GM06990 (cell line): ENCODE measurements around the gene CHRNG.
A peak's percentile ranks its signal among the peaks of the same experiment; 100 is the strongest.

Source experiments
- DNase-seq: peaks from one replicate; pipeline ENCODE4 v3.0.0-alpha.2; 2011; ENCODE audit not compliant: insufficient read length; ENCODE audit errors: extremely low read depth
- H3K27me3 ChIP-seq: replicated peaks from 2 replicates; pipeline ENCODE4 v1.6.0; 2011; ENCODE audit warnings: low read length; ENCODE audit not compliant: control insufficient read depth, insufficient read depth
- H3K36me3 ChIP-seq: 2 replicates; pipeline ENCODE4 v1.5.1; 2011; ENCODE audit warnings: low read length; ENCODE audit not compliant: control insufficient read depth, insufficient read depth
- H3K4me3 ChIP-seq: replicated peaks from 2 replicates; pipeline ENCODE4 v1.5.1; 2011; ENCODE audit warnings: low read depth, mild to moderate bottlenecking, control low read depth, low read length
- TF ChIP-seq, protein P1 (sequence below): IDR thresholded peaks from 2 replicates; pipeline ENCODE4 v1.5.1; 2011; ENCODE audit warnings: low read length, control low read depth, mild to moderate bottlenecking, inconsistent platforms; ENCODE audit not compliant: insufficient read depth, poor library complexity, severe bottlenecking

Gene CHRNG

DNA sequence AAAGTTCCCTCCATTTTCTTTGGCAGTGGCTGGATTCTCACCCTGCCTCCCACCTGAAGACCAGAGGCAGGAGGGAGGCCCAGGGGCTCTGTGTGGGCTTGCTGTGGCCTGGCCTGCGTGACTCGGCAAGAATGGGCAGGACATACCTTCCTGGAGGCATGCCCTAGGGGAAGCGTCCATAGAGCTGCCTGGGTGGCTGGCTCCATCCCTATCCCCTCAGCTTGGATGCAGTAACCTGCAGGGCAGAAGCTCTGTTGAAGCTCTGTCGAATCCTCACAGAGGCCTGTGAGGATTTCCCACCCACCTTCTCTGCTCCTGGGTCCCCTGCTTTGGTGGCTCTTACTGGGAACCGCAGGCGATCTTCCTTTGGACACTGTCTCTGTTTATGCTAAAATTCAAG, 20.6 kb upstream of the CHRNG start:
- Histone ChIP-seq H3K4me3 (no peak overlapping the region), H3K36me3 (no peaks in the 10 kb centered on the region), H3K27me3 (no peaks in the 10 kb centered on the region; the same call in 1 of the 2 replicates)
- TF ChIP-seq, protein P1, sequence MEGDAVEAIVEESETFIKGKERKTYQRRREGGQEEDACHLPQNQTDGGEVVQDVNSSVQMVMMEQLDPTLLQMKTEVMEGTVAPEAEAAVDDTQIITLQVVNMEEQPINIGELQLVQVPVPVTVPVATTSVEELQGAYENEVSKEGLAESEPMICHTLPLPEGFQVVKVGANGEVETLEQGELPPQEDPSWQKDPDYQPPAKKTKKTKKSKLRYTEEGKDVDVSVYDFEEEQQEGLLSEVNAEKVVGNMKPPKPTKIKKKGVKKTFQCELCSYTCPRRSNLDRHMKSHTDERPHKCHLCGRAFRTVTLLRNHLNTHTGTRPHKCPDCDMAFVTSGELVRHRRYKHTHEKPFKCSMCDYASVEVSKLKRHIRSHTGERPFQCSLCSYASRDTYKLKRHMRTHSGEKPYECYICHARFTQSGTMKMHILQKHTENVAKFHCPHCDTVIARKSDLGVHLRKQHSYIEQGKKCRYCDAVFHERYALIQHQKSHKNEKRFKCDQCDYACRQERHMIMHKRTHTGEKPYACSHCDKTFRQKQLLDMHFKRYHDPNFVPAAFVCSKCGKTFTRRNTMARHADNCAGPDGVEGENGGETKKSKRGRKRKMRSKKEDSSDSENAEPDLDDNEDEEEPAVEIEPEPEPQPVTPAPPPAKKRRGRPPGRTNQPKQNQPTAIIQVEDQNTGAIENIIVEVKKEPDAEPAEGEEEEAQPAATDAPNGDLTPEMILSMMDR = no peak
- no peak for DNase-seq

DNA sequence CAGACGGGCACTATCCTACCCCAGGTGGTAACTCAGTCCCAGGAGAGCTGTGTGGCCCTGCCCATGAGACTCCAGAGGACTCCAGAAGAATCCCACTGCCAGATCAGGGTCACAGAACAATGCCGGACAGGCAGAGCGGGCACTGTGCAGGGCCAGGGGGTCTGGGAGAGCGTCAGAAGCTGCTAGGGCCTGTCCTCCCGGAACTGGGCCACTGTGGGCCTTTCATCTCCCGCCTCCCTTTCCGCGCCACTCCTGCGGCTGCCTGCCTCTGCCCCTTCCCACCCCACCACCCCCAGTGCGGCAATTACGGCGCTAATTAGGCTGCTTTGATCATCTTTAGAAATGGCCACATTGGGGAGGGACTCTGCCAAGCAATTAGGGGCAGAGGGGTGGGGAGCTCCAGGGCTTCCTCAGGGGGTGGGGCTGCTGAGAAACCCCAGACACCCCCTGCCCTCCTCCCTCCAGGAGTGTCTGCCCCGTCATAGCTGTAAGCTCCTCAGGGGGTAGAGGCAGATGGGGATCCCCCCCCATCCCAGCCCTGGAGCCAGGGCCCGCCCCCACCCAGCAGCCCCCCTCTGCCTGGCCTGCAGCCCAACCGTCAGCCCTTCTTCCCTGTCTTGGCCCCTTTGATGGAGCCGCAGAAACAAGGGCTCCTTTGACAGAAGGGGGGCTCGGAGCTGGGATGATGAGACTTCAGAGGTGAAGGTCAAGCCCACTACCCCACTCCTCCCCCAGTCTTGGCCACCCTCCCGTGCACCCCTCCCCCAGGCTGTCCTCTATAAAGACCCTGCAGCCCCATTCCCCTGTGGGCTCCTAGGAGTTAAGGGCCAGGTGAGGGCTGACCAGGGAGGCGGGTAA, 19.7 kb upstream of the CHRNG start, which contains the start of gene PRSS56:
Gene PRSS56, plus strand, starts transcription at position 808 of the 858 bp plus-strand sequence. CDS start 211 bp downstream, outside the sequence.
- Histone ChIP-seq H3K36me3 (no peaks in the 10 kb centered on the region), H3K27me3 (peaks cover 1% of the 10 kb centered on the region; the same call in 1 of the 2 replicates), H3K4me3 (no peak within 1 kb of the TSS)
- TF ChIP-seq, protein P1 = no peak
- DNase-seq = no peak

DNA sequence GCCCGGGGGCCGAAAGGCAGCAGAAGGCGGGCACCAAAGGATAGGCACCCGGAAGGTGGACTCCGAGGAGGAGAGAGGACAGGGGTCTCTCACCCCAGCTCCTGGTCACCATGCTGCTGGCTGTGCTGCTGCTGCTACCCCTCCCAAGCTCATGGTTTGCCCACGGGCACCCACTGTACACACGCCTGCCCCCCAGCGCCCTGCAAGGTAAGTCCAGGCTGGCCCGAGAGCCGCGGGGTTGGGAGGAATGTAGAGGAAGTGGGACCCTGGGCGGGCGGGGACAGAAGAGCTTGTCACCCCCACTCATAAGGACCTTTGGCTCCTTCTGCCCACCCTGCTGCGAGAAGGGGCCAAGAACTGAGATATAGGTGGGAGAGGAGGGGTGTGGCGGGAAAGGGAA, 19.0 kb upstream of the CHRNG start:
- DNase-seq = no peak
- H3K36me3 ChIP-seq = no peaks in the 10 kb centered on the region
- no peak overlapping the region for H3K4me3 ChIP-seq
- TF ChIP-seq, protein P1 = no peak
- peaks cover 1% of the 10 kb centered on the region; the same call in 1 of the 2 replicates for H3K27me3 ChIP-seq

DNA sequence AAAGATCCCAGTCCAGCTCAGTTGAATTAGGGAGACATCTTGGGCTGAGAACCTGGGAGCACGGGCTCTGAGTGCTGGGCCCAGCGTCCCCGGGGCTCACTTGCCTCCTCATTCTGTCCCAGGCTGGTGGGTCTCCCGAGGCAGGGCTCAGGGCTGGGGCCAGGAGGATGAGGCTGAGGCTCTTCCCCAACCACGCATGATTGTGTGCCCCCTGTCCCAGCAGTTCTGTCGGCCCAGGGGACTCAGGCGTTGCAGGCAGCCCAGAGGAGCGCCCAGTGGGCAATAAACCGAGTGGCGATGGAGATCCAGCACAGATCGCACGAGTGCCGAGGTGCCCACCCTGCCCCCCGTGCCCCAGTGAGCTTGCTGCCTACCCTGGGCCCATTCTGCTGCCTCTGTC, 18.4 kb upstream of the CHRNG start:
- TF ChIP-seq, protein P1 = no peak
- Histone ChIP-seq H3K36me3 (no peaks in the 10 kb centered on the region), H3K4me3 (no peak overlapping the region), H3K27me3 (peaks cover 1% of the 10 kb centered on the region; the same call in 1 of the 2 replicates)
- DNase-seq = no peak

DNA sequence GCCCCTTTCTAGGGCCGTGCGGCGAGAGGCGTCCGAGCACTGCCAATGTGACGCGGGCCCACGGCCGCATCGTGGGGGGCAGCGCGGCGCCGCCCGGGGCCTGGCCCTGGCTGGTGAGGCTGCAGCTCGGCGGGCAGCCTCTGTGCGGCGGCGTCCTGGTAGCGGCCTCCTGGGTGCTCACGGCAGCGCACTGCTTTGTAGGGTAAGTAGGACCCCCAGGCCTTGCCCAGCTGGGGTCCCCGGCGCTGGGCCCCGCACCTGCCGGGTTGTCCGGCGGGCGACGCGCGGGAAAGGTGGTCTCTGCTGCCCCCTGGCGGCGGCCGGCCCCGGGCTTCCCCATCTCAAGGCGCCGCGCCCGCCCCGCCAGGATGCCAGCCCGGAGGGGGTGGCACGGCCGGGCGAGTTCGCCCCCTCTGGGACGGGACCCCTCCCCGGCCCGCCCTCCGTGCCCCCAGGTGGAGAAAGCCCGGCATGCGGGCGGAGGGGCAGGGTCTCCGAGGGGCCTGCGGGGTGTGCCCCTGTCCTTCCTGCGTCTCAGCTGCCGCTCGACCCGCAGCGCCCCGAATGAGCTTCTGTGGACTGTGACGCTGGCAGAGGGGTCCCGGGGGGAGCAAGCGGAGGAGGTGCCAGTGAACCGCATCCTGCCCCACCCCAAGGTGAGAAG, 17.4 kb upstream of the CHRNG start:
- no peaks in the 10 kb centered on the region for H3K36me3 ChIP-seq
- no peak for DNase-seq
- peaks cover 1% of the 10 kb centered on the region; the same call in 1 of the 2 replicates for H3K27me3 ChIP-seq
- TF ChIP-seq, protein P1 = peak; percentile 23
- no peak overlapping the region for H3K4me3 ChIP-seq
